Breast epithelium (tissue), 3 donors: ENCODE measurements around the gene AGAP1.

ENCODE experiments used
- CTCF ChIP-seq, 3 donors: fragments of 450-650 bp; IDR thresholded peaks; one replicate each; pipeline ENCODE4 v1.5.1; 2016 to 2017; ENCODE audit warnings: antibody characterized with exemption in 3 of 3, mild to moderate bottlenecking in 3 of 3, moderate library complexity in 3 of 3
- POLR2A ChIP-seq: fragments of 450-650 bp; IDR thresholded peaks from one replicate; pipeline ENCODE4 v1.6.1; 2016; ENCODE audit warnings: antibody characterized with exemption, mild to moderate bottlenecking, moderate library complexity
- POLR2AphosphoS5 ChIP-seq, 3 donors: sonication (generic); formaldehyde crosslinking; IDR thresholded peaks; one replicate each; pipeline ENCODE4 v1.6.1; 2017; ENCODE audit warnings: antibody characterized with exemption in 3 of 3

GRCh38 chr2:235674146-235674545 lies 180.3 kb downstream of the AGAP1 start:
- TF ChIP-seq CTCF (IDR thresholded peaks at IDR 0.05) (no peak), POLR2A (no peak), POLR2AphosphoS5 (IDR thresholded peaks at IDR 0.05) (no peak)
